Lower lobe of right lung (tissue), 2 donors: ENCODE results near the gene EIF4E1B. TPM values are rescaled to one million over a fixed set of nuclear protein-coding genes. Genes with fewer than 3 reads are reported as not detected.

Experiments
- ATAC-seq, 2 donors: fragments of 200-7000 bp; cut with Tn5 transposase; one replicate each; pipeline ENCODE4 v1.9.1; 2020 to 2022; ENCODE audit warnings: mild to moderate bottlenecking in 2 of 2, moderate library complexity in 2 of 2
- DNase-seq: peaks from one replicate; pipeline ENCODE4 v3.0.0-alpha.2; 2020
- H3K27ac ChIP-seq: fragments of 200-600 bp; one replicate; pipeline ENCODE4 v1.8.0; 2022
- H3K27me3 ChIP-seq: fragments of 200-600 bp; one replicate; pipeline ENCODE4 v1.8.0; 2022; ENCODE audit warnings: low read depth
- H3K36me3 ChIP-seq: fragments of 200-600 bp; one replicate; pipeline ENCODE4 v1.8.0; 2022; ENCODE audit warnings: mild to moderate bottlenecking
- H3K4me1 ChIP-seq: fragments of 200-600 bp; one replicate; pipeline ENCODE4 v1.8.0; 2022
- H3K4me3 ChIP-seq: fragments of 200-600 bp; one replicate; pipeline ENCODE4 v1.8.0; 2022; ENCODE audit warnings: mild to moderate bottlenecking
- H3K9me3 ChIP-seq: fragments of 200-600 bp; one replicate; pipeline ENCODE4 v1.8.0; 2022
- CTCF ChIP-seq: fragments of 200-600 bp; IDR thresholded peaks from one replicate; pipeline ENCODE4 v1.8.0; 2022; ENCODE audit warnings: antibody characterized with exemption, mild to moderate bottlenecking
- intact Hi-C: fragments of 100-400 bp; cut with DNase I; formaldehyde crosslinking; loops from one replicate; pipeline ENCODE4 v1.11.0; 2022
- total RNA-seq: library from RNA; stranded (reverse); fragmentation: NEBNext Ultra II Directional; extraction: Animal tissue kit (Norgen Biotek cat#: 25700); gene quantifications from one replicate; pipeline ENCODE4 v1.2.1, GENCODE V29; 2021
- donor health status: DM: no; HTN: yes; CAD: no; lungs with severe emphysema.

EIF4E1B gene
- total RNA-seq, 1 donor from 2014 or later = not detected

- DNase-seq (no peak), ATAC-seq (no peak)
- intact Hi-C loops = no loop called here
These were observed 34.4 kb downstream of the EIF4E1B start for GRCh38 chr5:176664886-176665285.

GRCh38 chr5:176665517-176665916 is 35.0 kb downstream of the EIF4E1B start:
- no peak for DNase-seq
- intact Hi-C loops = no loop called here
- no peaks in the 10 kb centered on the region for H3K9me3 ChIP-seq
- H3K27me3 ChIP-seq = peaks cover 33% of the 10 kb centered on the region
- no peaks in the 10 kb centered on the region for H3K36me3 ChIP-seq
- H3K4me3 ChIP-seq = no peak overlapping the region
- TF ChIP-seq CTCF = no peak
- no peak for ATAC-seq
- H3K4me1 ChIP-seq = peaks cover 9% of the 10 kb centered on the region
- no peak overlapping the region for H3K27ac ChIP-seq

More at GRCh38 chr5:176664886-176665285, 34.4 kb downstream of the EIF4E1B start:
- Histone ChIP-seq H3K4me3 (no peak overlapping the region), H3K4me1 (peaks cover 9% of the 10 kb centered on the region), H3K27me3 (peaks cover 26% of the 10 kb centered on the region), H3K27ac (no peak overlapping the region), H3K9me3 (no peaks in the 10 kb centered on the region), H3K36me3 (no peaks in the 10 kb centered on the region)
- no peak for TF ChIP-seq CTCF

GRCh38 chr5:176667637-176668036 is 37.2 kb downstream of the EIF4E1B start:
- no peaks in the 10 kb centered on the region for H3K9me3 ChIP-seq
- H3K27me3 ChIP-seq = peaks cover 48% of the 10 kb centered on the region
- DNase-seq (no peak), ATAC-seq (no peak)
- TF ChIP-seq CTCF = no peak
- H3K4me3 ChIP-seq = no peak overlapping the region
- no peaks in the 10 kb centered on the region for H3K36me3 ChIP-seq
- intact Hi-C loops = no loop called here
- no peak overlapping the region for H3K27ac ChIP-seq
- no peaks in the 10 kb centered on the region for H3K4me1 ChIP-seq

- TF ChIP-seq CTCF = no peak
- intact Hi-C loops = no loop called here
- Histone ChIP-seq H3K27me3 (peaks cover 54% of the 10 kb centered on the region), H3K9me3 (no peaks in the 10 kb centered on the region), H3K4me1 (no peaks in the 10 kb centered on the region), H3K4me3 (no peak overlapping the region), H3K27ac (no peak overlapping the region), H3K36me3 (no peaks in the 10 kb centered on the region)
- DNase-seq (no peak), ATAC-seq (no peak)
These were observed 40.0 kb downstream of the EIF4E1B start for GRCh38 chr5:176670449-176670848.

GRCh38 chr5:176671399-176671798 is 40.9 kb downstream of the EIF4E1B start:
- no peaks in the 10 kb centered on the region for H3K9me3 ChIP-seq
- no peaks in the 10 kb centered on the region for H3K4me1 ChIP-seq
- H3K27me3 ChIP-seq = peaks cover 54% of the 10 kb centered on the region
- no peak overlapping the region for H3K27ac ChIP-seq
- no peak for TF ChIP-seq CTCF
- intact Hi-C loops = no loop called here
- H3K4me3 ChIP-seq = no peak overlapping the region
- no peak for ATAC-seq
- H3K36me3 ChIP-seq = no peaks in the 10 kb centered on the region
- DNase-seq = no peak
